ENCODE results near the gene ADAM22.

Gene ADAM22

GRCh38 chr7:88205179-88205578, 271.1 kb downstream of the ADAM22 start:
- TF ChIP-seq POU2F2 (IDR thresholded peaks at IDR 0.05; ENCODE audit: low read depth, low read length) (no peak), POLR2AphosphoS5 (IDR thresholded peaks at IDR 0.05; ENCODE audit: low read depth, low read length) (no peak), PAX5 (IDR thresholded peaks at IDR 0.05; ENCODE audit: insufficient read depth, low read length, severe bottlenecking) (no peak), TAF1 (IDR thresholded peaks at IDR 0.05; ENCODE audit: low read depth, low read length) (no peak), POLR2A (IDR thresholded peaks at IDR 0.05; ENCODE audit: low read depth, low read length) (no peak), SPI1 (IDR thresholded peaks at IDR 0.05; ENCODE audit: low read depth, low read length) (no peak)
- DNase-seq (ENCODE audit: insufficient read length, low spot score): no peak
- no peak for FAIRE-seq

- DNase-seq (ENCODE audit: insufficient read length, low spot score): no peak
- FAIRE-seq: no peak
- TF ChIP-seq POU2F2 (IDR thresholded peaks at IDR 0.05; ENCODE audit: low read depth, low read length): no peak
- no peak for TF ChIP-seq POLR2A (IDR thresholded peaks at IDR 0.05; ENCODE audit: low read depth, low read length)
- no peak for TF ChIP-seq POLR2AphosphoS5 (IDR thresholded peaks at IDR 0.05; ENCODE audit: low read depth, low read length)
- no peak for TF ChIP-seq TAF1 (IDR thresholded peaks at IDR 0.05; ENCODE audit: low read depth, low read length)
- TF ChIP-seq SPI1 (IDR thresholded peaks at IDR 0.05; ENCODE audit: low read depth, low read length): no peak
- TF ChIP-seq PAX5 (IDR thresholded peaks at IDR 0.05; ENCODE audit: insufficient read depth, low read length, severe bottlenecking): no peak
Measured at GRCh38 chr7:88206254-88206653, 272.2 kb downstream of the ADAM22 start.

- TF ChIP-seq TAF1 (IDR thresholded peaks at IDR 0.05; ENCODE audit: low read depth, low read length) (no peak), POU2F2 (IDR thresholded peaks at IDR 0.05; ENCODE audit: low read depth, low read length) (no peak), POLR2A (IDR thresholded peaks at IDR 0.05; ENCODE audit: low read depth, low read length) (no peak), SPI1 (IDR thresholded peaks at IDR 0.05; ENCODE audit: low read depth, low read length) (no peak), POLR2AphosphoS5 (IDR thresholded peaks at IDR 0.05; ENCODE audit: low read depth, low read length) (no peak), PAX5 (IDR thresholded peaks at IDR 0.05; ENCODE audit: insufficient read depth, low read length, severe bottlenecking) (no peak)
- FAIRE-seq (no peak), DNase-seq (ENCODE audit: insufficient read length, low spot score) (no peak)
Measured at GRCh38 chr7:88208521-88208920, 274.5 kb downstream of the ADAM22 start.

- FAIRE-seq (no peak), DNase-seq (ENCODE audit: insufficient read length, low spot score) (no peak)
- TF ChIP-seq SPI1 (IDR thresholded peaks at IDR 0.05; ENCODE audit: low read depth, low read length) (no peak), POU2F2 (IDR thresholded peaks at IDR 0.05; ENCODE audit: low read depth, low read length) (no peak), PAX5 (IDR thresholded peaks at IDR 0.05; ENCODE audit: insufficient read depth, low read length, severe bottlenecking) (no peak), TAF1 (IDR thresholded peaks at IDR 0.05; ENCODE audit: low read depth, low read length) (no peak), POLR2AphosphoS5 (IDR thresholded peaks at IDR 0.05; ENCODE audit: low read depth, low read length) (no peak), POLR2A (IDR thresholded peaks at IDR 0.05; ENCODE audit: low read depth, low read length) (no peak)
Measured at GRCh38 chr7:88212918-88213317, 278.9 kb downstream of the ADAM22 start.

DNA sequence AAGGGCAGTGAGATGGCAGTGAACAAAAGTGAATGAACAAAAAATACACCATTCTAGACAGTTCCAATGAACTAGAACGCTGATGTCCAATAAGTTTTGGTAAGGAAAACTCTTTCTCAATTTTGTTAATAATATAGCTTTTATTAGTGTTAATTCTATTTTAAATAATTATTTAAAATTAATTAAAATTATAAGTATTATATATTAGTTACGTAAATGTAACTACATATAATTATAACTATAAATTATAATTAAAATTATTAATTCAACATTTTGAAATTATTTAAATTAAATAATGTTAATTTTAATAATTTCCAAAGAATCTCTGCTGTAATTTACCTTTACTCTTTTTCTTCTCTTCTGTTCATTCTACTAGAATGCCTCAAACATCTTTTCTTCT, 280.4 kb downstream of the ADAM22 start:
- FAIRE-seq: no peak
- no peak for DNase-seq (ENCODE audit: insufficient read length, low spot score)
- TF ChIP-seq PAX5 (IDR thresholded peaks at IDR 0.05; ENCODE audit: insufficient read depth, low read length, severe bottlenecking) (no peak), SPI1 (IDR thresholded peaks at IDR 0.05; ENCODE audit: low read depth, low read length) (no peak), POLR2A (IDR thresholded peaks at IDR 0.05; ENCODE audit: low read depth, low read length) (no peak), POLR2AphosphoS5 (IDR thresholded peaks at IDR 0.05; ENCODE audit: low read depth, low read length) (no peak), TAF1 (IDR thresholded peaks at IDR 0.05; ENCODE audit: low read depth, low read length) (no peak)

DNA sequence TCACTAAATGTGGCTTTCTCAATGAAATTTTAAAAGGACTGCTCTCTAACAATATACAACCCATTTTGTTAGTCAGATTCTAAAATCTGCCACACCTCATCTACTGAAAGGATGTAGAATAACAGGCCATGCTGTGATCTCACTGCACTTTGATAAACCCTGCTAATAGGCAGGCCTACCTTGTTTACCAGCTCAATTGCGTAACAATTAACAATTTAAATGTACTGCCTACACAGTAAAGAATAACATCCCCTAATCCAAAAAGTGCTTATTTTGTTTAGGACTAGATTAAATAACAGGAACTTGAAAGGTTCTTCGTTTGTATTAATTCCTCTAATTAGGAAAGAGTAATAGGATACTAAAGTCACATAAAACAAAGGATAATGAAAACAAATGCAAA, 281.2 kb downstream of the ADAM22 start:
- DNase-seq (ENCODE audit: insufficient read length, low spot score) (no peak), FAIRE-seq (no peak)
- TF ChIP-seq PAX5 (IDR thresholded peaks at IDR 0.05; ENCODE audit: insufficient read depth, low read length, severe bottlenecking): no peak
- no peak for TF ChIP-seq POLR2AphosphoS5 (IDR thresholded peaks at IDR 0.05; ENCODE audit: low read depth, low read length)
- TF ChIP-seq TAF1 (IDR thresholded peaks at IDR 0.05; ENCODE audit: low read depth, low read length): no peak
- no peak for TF ChIP-seq POU2F2 (IDR thresholded peaks at IDR 0.05; ENCODE audit: low read depth, low read length)
- TF ChIP-seq SPI1 (IDR thresholded peaks at IDR 0.05; ENCODE audit: low read depth, low read length): no peak
- TF ChIP-seq POLR2A (IDR thresholded peaks at IDR 0.05; ENCODE audit: low read depth, low read length): no peak

DNA sequence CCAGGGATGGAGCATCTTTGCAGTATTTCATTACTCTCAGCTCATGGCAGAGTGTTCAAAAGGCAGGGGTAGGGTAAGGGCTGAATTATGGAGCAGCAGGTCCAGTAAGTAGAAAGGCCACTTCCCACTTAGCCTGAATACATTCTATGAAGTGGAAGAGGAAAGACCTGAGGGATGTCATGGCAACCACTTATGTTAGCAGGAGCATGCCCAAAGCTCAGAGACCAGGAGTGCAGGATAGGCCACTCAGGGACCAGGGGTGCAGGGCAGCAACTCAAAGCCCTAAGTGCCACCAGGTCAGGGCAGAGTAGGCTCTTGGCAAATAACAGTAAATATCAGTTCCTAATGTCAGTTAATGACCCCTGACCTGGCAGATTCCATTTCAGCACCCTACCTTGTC, 282.2 kb downstream of the ADAM22 start:
- no peak for FAIRE-seq
- TF ChIP-seq PAX5 (IDR thresholded peaks at IDR 0.05; ENCODE audit: insufficient read depth, low read length, severe bottlenecking) (no peak), POLR2AphosphoS5 (IDR thresholded peaks at IDR 0.05; ENCODE audit: low read depth, low read length) (no peak), SPI1 (IDR thresholded peaks at IDR 0.05; ENCODE audit: low read depth, low read length) (no peak), POU2F2 (IDR thresholded peaks at IDR 0.05; ENCODE audit: low read depth, low read length) (no peak), POLR2A (IDR thresholded peaks at IDR 0.05; ENCODE audit: low read depth, low read length) (no peak), TAF1 (IDR thresholded peaks at IDR 0.05; ENCODE audit: low read depth, low read length) (no peak)
- no peak for DNase-seq (ENCODE audit: insufficient read length, low spot score)

- FAIRE-seq: peak; percentile 89
Measured at GRCh38 chr7:88217675-88218428, 283.8 kb downstream of the ADAM22 start.

GRCh38 chr7:88218429-88218745, 284.3 kb downstream of the ADAM22 start:
- DNase-seq (ENCODE audit: insufficient read length, low spot score) (no peak), FAIRE-seq (no peak)
- no peak for TF ChIP-seq POU2F2 (IDR thresholded peaks at IDR 0.05; ENCODE audit: low read depth, low read length)
- 0 out of 2 replicates have a peak, but pooled peaks have one; percentile 0 for TF ChIP-seq SPI1 (IDR thresholded peaks at IDR 0.05; ENCODE audit: low read depth, low read length)
- no peak for TF ChIP-seq TAF1 (IDR thresholded peaks at IDR 0.05; ENCODE audit: low read depth, low read length)
- TF ChIP-seq PAX5 (IDR thresholded peaks at IDR 0.05; ENCODE audit: insufficient read depth, low read length, severe bottlenecking): no peak
- no peak for TF ChIP-seq POLR2AphosphoS5 (IDR thresholded peaks at IDR 0.05; ENCODE audit: low read depth, low read length)

More at GRCh38 chr7:88217675-88218428, 283.8 kb downstream of the ADAM22 start:
- TF ChIP-seq POLR2A (IDR thresholded peaks at IDR 0.05; ENCODE audit: low read depth, low read length) (no peak), SPI1 (IDR thresholded peaks at IDR 0.05; ENCODE audit: low read depth, low read length) (peak; percentile 14; the same call in 1 of the 2 replicates), POU2F2 (IDR thresholded peaks at IDR 0.05; ENCODE audit: low read depth, low read length) (0 out of 2 replicates have a peak, but pooled peaks have one; percentile 38), TAF1 (IDR thresholded peaks at IDR 0.05; ENCODE audit: low read depth, low read length) (no peak), PAX5 (IDR thresholded peaks at IDR 0.05; ENCODE audit: insufficient read depth, low read length, severe bottlenecking) (no peak), POLR2AphosphoS5 (IDR thresholded peaks at IDR 0.05; ENCODE audit: low read depth, low read length) (no peak)
- peak; percentile 23 for DNase-seq (ENCODE audit: insufficient read length, low spot score)

Data from GM12891 (cell line).